Measurements from ENCODE around the gene C22orf15. TPM values are rescaled to one million over a fixed set of nuclear protein-coding genes. Genes with fewer than 3 reads are reported as not detected.

C22orf15 gene
- total and polyA plus RNA-seq, 3 donors from 2014 or later, result 0.68 to 8.8 (median 2.4) TPM

DNA sequence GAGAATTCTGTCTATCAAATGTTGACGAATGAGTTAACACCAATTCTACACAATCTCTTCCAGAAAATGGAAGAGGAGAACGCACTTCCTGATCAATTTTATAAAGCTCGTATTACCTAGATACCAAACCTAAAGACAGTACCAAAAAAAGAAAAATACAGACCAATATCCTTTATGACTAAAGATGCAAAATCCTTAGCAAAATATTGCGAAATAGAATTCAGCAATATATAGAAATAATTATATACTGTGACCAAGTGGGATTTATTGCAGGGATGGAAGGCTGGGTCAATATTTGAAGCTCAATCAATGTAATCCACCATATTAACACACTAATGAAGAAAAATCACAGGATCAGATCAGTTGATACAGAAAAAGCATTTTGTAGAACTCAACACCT lies 49.6 kb downstream of the C22orf15 start:
- no peak for DNase-seq
- no peaks in the 10 kb centered on the region for H3K9me3 ChIP-seq
- intact Hi-C loops (cut with DNase I; ENCODE audit: low total_unique reads), result no loop called here
- no peaks in the 10 kb centered on the region for H3K4me1 ChIP-seq
- no peak overlapping the region for H3K27ac ChIP-seq
- no peak overlapping the region for H3K4me3 ChIP-seq
- no peaks in the 10 kb centered on the region for H3K36me3 ChIP-seq (ENCODE audit: low read depth, missing control alignments)
- TF ChIP-seq POLR2A (IDR thresholded peaks at IDR 0.05), result no peak
- TF ChIP-seq, protein P1, sequence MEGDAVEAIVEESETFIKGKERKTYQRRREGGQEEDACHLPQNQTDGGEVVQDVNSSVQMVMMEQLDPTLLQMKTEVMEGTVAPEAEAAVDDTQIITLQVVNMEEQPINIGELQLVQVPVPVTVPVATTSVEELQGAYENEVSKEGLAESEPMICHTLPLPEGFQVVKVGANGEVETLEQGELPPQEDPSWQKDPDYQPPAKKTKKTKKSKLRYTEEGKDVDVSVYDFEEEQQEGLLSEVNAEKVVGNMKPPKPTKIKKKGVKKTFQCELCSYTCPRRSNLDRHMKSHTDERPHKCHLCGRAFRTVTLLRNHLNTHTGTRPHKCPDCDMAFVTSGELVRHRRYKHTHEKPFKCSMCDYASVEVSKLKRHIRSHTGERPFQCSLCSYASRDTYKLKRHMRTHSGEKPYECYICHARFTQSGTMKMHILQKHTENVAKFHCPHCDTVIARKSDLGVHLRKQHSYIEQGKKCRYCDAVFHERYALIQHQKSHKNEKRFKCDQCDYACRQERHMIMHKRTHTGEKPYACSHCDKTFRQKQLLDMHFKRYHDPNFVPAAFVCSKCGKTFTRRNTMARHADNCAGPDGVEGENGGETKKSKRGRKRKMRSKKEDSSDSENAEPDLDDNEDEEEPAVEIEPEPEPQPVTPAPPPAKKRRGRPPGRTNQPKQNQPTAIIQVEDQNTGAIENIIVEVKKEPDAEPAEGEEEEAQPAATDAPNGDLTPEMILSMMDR (IDR thresholded peaks at IDR 0.05), result no peak
- no peaks in the 10 kb centered on the region for H3K27me3 ChIP-seq
- 96 to 98% methylated on average over 4 of the region's 4 CpGs for whole genome bisulfite sequencing, 2 donors

Other genes with a start within 250 kb of the C22orf15 start
- gene IGLL1, start 182.7 kb upstream of the C22orf15 start, total RNA-seq, result 10 to 100 TPM in 1 of 2 donors, 1 to 10 TPM in 1; 6.9 to 24.6 TPM
- gene IGLL1, start 182.7 kb upstream of the C22orf15 start, polyA plus RNA-seq (ENCODE audit: insufficient read depth, low read depth, low replicate concordance), result 36.9 TPM
- gene DRICH1, start 130.7 kb upstream of the C22orf15 start, total RNA-seq, result 10 to 100 TPM; 16.4 to 44.2 TPM
- 68.4 TPM for gene DRICH1, start 130.7 kb upstream of the C22orf15 start, polyA plus RNA-seq (ENCODE audit: insufficient read depth, low read depth, low replicate concordance)
- gene RGL4, start 72.0 kb upstream of the C22orf15 start, total RNA-seq, result 1 to 10 TPM; 5.3 to 8.1 TPM
- gene RGL4, start 72.0 kb upstream of the C22orf15 start, polyA plus RNA-seq (ENCODE audit: insufficient read depth, low read depth, low replicate concordance), result 10.1 TPM
- 1 to 10 TPM; 7.2 to 8.7 TPM for gene ZNF70, start 11.9 kb upstream of the C22orf15 start, total RNA-seq
- gene ZNF70, start 11.9 kb upstream of the C22orf15 start, polyA plus RNA-seq (ENCODE audit: insufficient read depth, low read depth, low replicate concordance), result 2.9 TPM
- gene VPREB3, start 8.6 kb upstream of the C22orf15 start, total RNA-seq, result under 1 TPM in 1 of 2 donors, not detected in 1; 0.68 TPM
- gene VPREB3, start 8.6 kb upstream of the C22orf15 start, polyA plus RNA-seq (ENCODE audit: insufficient read depth, low read depth, low replicate concordance), result 1.2 TPM
- 10 to 100 TPM; 24.0 to 30.2 TPM for gene CHCHD10, start 5.0 kb downstream of the C22orf15 start, total RNA-seq
- gene CHCHD10, start 5.0 kb downstream of the C22orf15 start, polyA plus RNA-seq (ENCODE audit: insufficient read depth, low read depth, low replicate concordance), result 74.8 TPM
- gene MMP11, start 9.9 kb downstream of the C22orf15 start, total RNA-seq, result 10 to 100 TPM; 32.4 to 36.1 TPM
- 13.6 TPM for gene MMP11, start 9.9 kb downstream of the C22orf15 start, polyA plus RNA-seq (ENCODE audit: insufficient read depth, low read depth, low replicate concordance)
- 100 to 1,000 TPM; 158 to 165 TPM for gene SMARCB1, start 24.0 kb downstream of the C22orf15 start, total RNA-seq
- 160 TPM for gene SMARCB1, start 24.0 kb downstream of the C22orf15 start, polyA plus RNA-seq (ENCODE audit: insufficient read depth, low read depth, low replicate concordance)
- 10 to 100 TPM; 14.9 to 16.2 TPM for gene DERL3, start 76.0 kb downstream of the C22orf15 start, total RNA-seq
- gene DERL3, start 76.0 kb downstream of the C22orf15 start, polyA plus RNA-seq (ENCODE audit: insufficient read depth, low read depth, low replicate concordance), result 48.7 TPM
- gene SLC2A11, start 94.9 kb downstream of the C22orf15 start, total RNA-seq, result 10 to 100 TPM; 21.8 to 22.7 TPM
- gene SLC2A11, start 94.9 kb downstream of the C22orf15 start, polyA plus RNA-seq (ENCODE audit: insufficient read depth, low read depth, low replicate concordance), result 14.3 TPM
- 100 to 1,000 TPM; 239 to 472 TPM for gene MIF, start 131.4 kb downstream of the C22orf15 start, total RNA-seq
- 177 TPM for gene MIF, start 131.4 kb downstream of the C22orf15 start, polyA plus RNA-seq (ENCODE audit: insufficient read depth, low read depth, low replicate concordance)
- 1 to 10 TPM in 1 of 2 donors, under 1 TPM in 1; 0.87 to 7.9 TPM for gene GSTT2B, start 198.2 kb downstream of the C22orf15 start, total RNA-seq
- gene GSTT2B, start 198.2 kb downstream of the C22orf15 start, polyA plus RNA-seq (ENCODE audit: insufficient read depth, low read depth, low replicate concordance), result 1.4 TPM
- 1 to 10 TPM in 1 of 2 donors, not detected in 1; 2.2 TPM for gene DDTL, start 203.9 kb downstream of the C22orf15 start, total RNA-seq
- 0.30 TPM for gene DDTL, start 203.9 kb downstream of the C22orf15 start, polyA plus RNA-seq (ENCODE audit: insufficient read depth, low read depth, low replicate concordance)
- gene DDT, start 211.5 kb downstream of the C22orf15 start, total RNA-seq, result 10 to 100 TPM; 80.0 to 80.5 TPM
- gene DDT, start 211.5 kb downstream of the C22orf15 start, polyA plus RNA-seq (ENCODE audit: insufficient read depth, low read depth, low replicate concordance), result 79.7 TPM
- gene GSTT2, start 217.1 kb downstream of the C22orf15 start, total RNA-seq, result under 1 TPM in 1 of 2 donors, not detected in 1; 0.68 TPM
- not detected for gene GSTT2, start 217.1 kb downstream of the C22orf15 start, polyA plus RNA-seq (ENCODE audit: insufficient read depth, low read depth, low replicate concordance)
- gene GSTT4, start 242.5 kb downstream of the C22orf15 start, total RNA-seq, result 1 to 10 TPM; 3.0 to 7.6 TPM
- gene GSTT4, start 242.5 kb downstream of the C22orf15 start, polyA plus RNA-seq (ENCODE audit: insufficient read depth, low read depth, low replicate concordance), result 22.8 TPM
- gene CABIN1, start 248.3 kb downstream of the C22orf15 start, total RNA-seq, result 100 to 1,000 TPM in 1 of 2 donors, 10 to 100 TPM in 1; 95.8 to 136 TPM
- 67.1 TPM for gene CABIN1, start 248.3 kb downstream of the C22orf15 start, polyA plus RNA-seq (ENCODE audit: insufficient read depth, low read depth, low replicate concordance)

All from testis (tissue), 3 donors.